Erythroblast (primary cell): Measurements from ENCODE around the gene GNB1L.

ENCODE experiments used
- GATA1 ChIP-seq: IDR thresholded peaks from 2 replicates; pipeline ENCODE4 v1.6.1; 2011; ENCODE audit warnings: low read depth, mild to moderate bottlenecking, control low read depth, low read length, moderate library complexity
- POLR2A ChIP-seq: IDR thresholded peaks from 2 replicates; pipeline ENCODE4 v1.6.1; 2011; ENCODE audit warnings: mild to moderate bottlenecking, low read length

GRCh38 chr22:19869497-19870152 lies 15.0 kb upstream of the GNB1L start:
- TF ChIP-seq POLR2A: no peak
- no peak for TF ChIP-seq GATA1
